Head of caudate nucleus (tissue), 42 donors: ENCODE results near the gene AFF2.
A peak's percentile ranks its signal among the peaks of the same experiment; 100 is the strongest.

Experiments
- DNase-seq, 42 donors: peaks; one replicate each; pipeline versions ENCODE4 v3.0.0 to v3.0.0-alpha.2; 2020 to 2021; ENCODE audit warnings: mixed read lengths in 7 of 42
- intact Hi-C: fragments of 100-400 bp; cut with DNase I; formaldehyde crosslinking; loops from one replicate; pipeline ENCODE4 v1.15.0; 2022

The AFF2 gene

DNA sequence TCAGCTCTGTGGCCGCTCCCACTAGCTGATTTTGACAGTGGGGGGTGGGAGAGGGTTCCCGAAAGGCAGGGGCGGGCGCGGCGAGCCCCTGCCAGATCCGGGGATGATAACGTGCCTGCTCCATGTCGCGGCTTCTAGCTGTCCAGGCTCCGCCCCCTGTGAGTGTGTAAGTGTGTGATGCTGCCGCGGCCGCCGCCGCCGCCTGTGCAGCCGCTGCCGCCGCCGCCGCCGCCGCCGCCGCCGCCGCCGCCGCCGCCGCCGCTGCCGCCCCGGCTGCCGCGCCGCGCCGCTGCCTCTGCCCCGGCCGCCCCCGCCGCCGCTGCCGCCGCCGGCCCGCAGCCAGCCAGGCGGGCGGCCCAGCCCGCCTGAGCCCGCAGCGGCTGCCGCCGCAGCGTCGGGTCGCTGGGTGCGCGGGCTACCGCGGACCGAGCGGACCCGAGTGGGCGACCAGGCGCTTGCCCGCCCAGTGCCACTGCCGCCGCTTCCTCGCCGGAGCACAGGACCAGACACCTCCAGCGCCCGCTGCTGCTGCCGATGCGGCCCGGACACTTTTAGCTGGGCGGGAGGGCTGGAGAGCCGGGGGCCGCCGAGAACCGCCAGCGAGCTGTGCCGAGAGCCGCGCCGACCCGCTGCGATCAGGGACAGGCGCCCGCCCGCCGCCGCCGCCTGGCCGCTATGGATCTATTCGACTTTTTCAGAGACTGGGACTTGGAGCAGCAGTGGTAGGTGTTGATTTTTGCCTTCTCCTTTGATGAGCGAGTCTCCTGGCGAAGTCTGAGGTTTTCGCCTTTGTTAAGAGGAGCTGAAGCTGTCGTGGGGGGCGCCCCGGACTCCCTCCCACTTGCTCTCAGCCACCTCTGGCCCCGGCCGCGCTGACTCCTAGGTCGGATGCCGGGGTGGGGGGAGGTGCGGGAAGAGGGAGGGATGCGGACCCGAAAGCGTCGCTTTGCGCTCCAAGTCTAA, at the start of gene AFF2:
TSS of gene AFF2 (plus strand) at position 195 of the 963 bp plus-strand sequence. CDS start at position 676, 481 bp downstream.
- DNase-seq: peak in 30 of 42 donors; percentile 2 to 48 (median 15)
- intact Hi-C loops: no loop called here

- intact Hi-C loops: no loop called here
- no peak for DNase-seq
Measured at GRCh38 chrX:148457279-148457678, 43.1 kb upstream of the AFF2 start.

DNA sequence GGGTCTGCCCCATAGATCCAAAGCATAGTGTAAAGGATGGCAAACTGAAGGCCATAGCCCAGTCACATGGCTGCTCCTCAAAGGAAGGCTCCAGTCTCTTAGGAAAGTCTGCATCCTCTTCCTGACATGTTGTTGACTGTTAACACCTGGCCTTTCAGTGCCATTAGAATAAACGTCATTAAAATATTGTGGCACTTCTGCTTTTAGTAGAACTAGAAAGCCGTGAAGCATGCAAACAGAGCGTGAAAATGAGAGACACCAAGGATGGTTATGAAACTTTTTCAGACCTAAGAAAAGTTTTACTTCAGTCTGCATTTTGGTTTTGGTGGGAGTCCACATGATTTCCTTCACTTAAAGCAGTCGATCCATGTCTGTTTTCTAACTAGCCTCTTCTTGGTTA, 41.1 kb upstream of the AFF2 start:
- DNase-seq: no peak
- intact Hi-C loops: no loop called here

DNA sequence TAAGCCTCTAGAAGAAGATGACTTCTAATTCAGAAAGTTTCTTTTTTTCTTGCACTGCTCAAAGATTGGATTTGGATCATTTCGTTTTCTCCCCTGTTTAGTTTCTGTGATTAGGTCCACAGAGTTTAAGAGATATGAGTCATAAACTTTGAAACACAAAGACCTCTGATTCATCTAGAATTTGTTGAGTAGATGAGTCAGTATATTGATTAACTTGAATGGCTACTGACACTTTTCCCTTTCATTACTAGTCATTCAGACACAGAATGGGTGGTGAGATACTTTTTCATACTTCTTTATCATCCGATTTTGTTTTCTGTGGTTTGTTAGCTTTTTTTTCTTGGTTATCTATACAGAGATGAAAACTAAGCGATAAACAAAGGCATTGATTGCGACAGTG, 34.1 kb upstream of the AFF2 start:
- no peak for DNase-seq
- intact Hi-C loops: no loop called here

DNA sequence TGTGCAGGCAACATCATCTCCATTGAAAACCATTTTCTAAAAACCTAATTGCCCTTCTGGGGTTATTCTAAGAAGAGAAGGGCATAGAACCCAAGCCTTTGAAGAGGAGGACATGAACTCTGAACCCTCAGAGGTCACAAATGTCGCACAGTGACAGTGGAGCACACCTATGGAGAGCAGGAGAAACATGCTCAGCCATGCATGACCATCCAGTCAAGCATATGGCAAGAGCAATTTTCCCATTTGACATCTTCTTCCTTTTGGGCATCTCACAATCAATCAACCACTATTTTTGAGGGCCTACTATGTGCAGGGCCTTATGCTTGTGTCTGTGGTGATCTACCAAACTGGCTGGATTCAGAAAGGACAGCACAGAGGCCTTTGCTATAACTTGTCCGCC, 30.1 kb upstream of the AFF2 start:
- no peak for DNase-seq
- intact Hi-C loops: no loop called here

DNA sequence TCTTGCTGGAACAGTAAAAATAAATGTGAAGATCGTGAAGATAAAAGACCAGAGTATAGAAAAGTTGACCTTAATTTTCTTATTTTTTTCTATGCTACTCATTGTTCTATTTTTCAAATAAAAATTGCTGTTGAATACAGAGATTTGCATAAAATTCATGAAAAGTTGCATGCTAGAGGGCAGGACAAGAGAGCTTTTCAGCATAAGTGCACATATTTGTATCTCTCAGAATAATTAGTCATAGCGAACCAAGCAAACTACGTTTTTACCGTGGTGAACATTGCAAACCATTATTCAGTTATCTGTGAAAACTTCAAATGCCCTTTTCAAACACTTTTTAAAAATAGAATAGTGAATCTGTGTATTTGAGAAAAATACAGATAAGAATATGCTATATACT, 26.4 kb upstream of the AFF2 start:
- intact Hi-C loops: no loop called here
- no peak for DNase-seq

DNA sequence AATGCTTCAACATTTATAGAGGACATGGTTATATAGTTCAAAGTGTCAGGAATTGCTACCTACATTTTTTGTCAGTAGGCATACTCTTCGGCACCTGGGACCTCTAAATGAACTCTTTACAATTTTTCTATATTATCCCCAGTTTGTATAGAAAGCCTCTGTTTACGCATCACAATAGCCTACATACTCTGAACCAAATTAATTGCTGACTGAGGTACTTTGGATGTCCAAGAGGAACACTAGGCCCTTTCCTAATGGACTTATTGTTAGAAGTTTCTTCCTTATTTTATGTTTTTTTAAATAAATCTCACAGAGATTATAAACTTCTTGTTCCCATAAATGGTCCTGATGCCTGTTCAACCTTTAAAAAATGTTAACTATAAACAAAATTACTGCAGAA, 8.4 kb upstream of the AFF2 start:
- no peak for DNase-seq
- intact Hi-C loops: no loop called here

DNA sequence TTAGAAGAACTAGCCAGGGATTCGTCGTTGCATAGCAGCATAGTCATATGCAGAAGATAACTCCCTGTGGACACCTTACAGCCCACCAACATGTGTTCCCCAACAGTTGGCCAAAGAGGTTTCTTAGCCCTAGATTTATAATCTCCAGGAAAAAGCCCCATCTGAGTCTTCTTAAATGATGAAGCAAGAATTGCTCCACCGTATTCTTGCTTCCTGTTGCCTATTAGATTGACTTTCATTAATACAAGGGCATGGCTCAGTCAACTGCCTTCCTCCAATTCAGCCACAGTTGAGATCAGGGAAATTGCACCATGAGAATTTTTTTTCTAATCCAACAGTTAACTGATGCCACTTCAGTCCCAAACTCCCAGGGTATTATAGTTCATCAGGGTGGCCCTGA, 5.2 kb upstream of the AFF2 start:
- DNase-seq: no peak
- intact Hi-C loops: no loop called here

DNA sequence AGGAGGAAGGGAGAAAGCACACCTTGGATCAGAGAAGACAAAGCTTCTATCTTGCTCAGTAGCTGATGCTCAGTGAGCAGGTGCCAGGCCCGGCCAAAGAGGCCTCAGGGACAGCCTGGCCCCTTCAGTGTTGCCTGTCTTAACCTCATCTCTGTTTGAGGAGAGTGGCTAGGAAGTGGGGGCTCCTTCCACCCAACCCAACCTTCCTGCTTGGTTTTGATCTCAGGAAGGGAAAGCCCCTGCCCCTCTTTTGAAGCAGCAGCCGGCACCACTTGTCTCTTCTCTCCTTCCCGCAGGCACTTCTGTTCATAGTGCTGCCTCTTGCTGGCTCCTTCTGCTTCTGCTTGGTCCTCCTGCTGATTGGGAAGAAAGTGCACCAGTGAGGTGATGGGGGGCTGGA, 2.4 kb upstream of the AFF2 start:
- DNase-seq: no peak
- intact Hi-C loops: no loop called here

- intact Hi-C loops: no loop called here
Measured at GRCh38 chrX:148499638-148500422, 587 bp upstream of the AFF2 start.

DNA sequence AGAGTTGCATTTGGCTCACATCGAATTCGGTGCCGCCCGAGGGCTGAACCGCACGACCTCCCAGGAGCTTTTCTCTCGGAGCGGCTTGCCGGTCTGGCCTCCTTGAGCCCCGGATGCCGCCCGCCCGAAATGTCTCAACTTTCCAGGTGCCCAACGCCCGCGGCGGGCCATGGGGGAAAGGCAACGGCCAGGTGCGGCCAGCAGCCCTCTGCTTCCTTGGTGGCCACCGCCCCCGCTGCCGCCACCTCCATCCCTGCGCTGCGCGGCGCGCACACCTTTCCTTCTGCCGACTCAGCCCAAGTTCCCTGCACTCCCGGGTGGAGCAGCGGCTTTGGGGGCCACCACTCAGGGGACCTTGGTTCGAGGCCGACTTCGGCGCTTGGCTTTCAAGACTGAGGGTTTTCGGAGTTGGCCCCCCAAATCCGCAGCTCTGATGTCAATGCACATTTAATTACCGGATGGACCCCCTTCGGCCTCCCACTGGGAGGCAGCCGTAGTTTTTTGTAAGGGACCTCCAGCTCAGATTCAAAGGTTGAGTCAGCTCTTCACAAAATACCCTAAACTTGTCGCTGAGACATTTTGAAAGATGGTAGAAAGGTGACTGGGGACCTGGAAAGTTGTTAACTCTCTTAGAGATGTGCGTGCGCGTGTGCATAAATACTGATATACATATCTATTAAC, 1.1 kb downstream of the AFF2 start:
- peak in 4 of 42 donors; percentile 6 to 43 (median 26) for DNase-seq
- intact Hi-C loops: no loop called here

More at GRCh38 chrX:148499638-148500422, 587 bp upstream of the AFF2 start:
- no peak for DNase-seq

GRCh38 chrX:148504506-148504905, 4.1 kb downstream of the AFF2 start:
- intact Hi-C loops: no loop called here
- no peak for DNase-seq

DNA sequence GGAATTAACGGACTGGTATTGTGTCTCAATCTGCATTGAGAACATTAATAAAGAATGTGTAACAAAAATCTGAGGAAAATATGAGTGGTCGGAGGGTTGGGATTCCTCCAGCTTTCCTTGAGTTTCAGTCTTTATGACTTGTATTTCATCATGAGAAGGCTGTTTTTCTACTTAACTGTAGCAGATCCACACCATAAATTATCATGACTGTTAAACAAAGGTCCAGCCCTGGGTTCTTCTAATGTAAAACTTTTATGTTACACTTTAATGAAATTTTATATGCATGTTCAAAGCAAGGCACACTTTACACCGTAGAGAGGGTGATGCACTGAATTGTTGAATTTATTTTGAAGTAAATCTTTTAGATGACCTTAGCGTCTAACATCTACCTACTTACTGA, 7.0 kb downstream of the AFF2 start:
- DNase-seq: no peak
- intact Hi-C loops: no loop called here

DNA sequence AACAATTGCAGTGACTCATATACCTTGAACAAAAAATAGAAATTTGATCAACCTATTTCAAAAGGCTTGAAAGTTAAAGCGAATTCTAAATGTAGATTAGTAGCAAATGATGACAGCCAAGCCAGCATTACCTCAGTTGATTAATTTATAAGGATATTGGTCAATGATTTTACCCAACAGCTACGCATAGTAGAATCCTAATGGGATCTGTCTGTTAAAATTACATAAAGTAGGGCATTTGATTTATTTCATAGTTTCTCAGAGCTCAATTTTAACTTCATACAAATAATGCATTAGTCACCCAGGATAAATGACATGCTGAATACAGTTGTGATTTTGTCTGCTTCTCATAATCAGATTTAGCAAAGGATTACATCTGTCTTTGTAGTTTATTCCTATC, 12.0 kb downstream of the AFF2 start:
- intact Hi-C loops: no loop called here
- no peak for DNase-seq

DNA sequence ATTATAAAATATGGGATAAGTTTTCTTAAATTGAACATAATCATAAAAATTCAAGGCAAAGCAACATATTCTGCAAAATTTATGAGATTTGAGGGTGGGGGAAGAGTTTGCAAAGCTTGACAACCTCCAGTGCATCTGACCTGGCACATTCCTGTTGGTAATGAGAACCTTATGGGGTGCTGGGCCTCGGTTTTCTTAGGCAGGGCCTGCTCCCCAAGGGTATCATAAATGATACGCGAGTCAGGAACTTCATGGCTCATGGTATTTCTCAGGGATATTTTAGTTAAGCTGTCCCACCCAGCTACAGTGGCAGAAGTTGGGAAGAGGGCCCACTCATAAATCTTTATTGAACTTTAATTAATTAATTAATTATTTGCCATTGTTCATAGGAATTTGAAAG, 13.2 kb downstream of the AFF2 start:
- no peak for DNase-seq
- intact Hi-C loops: no loop called here

DNA sequence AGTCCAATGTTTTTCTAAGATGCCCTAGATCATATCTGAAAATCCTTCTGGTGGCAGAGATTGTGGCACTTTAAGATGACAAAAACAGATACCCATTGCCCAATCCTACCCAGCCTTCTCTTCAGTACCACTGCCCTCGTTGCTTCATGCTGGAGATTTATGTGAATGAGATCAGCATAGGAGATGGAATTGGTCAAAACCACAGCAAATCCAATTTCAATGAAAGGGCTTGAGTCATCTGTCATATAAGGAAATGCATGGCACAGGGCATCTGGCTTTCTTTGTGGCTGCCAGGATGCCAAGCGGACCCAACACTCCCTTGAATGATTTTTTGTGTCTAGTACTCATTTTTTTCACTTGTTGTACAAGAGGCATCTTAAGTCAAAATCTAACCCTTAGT, 16.8 kb downstream of the AFF2 start:
- intact Hi-C loops: no loop called here
- DNase-seq: no peak

DNA sequence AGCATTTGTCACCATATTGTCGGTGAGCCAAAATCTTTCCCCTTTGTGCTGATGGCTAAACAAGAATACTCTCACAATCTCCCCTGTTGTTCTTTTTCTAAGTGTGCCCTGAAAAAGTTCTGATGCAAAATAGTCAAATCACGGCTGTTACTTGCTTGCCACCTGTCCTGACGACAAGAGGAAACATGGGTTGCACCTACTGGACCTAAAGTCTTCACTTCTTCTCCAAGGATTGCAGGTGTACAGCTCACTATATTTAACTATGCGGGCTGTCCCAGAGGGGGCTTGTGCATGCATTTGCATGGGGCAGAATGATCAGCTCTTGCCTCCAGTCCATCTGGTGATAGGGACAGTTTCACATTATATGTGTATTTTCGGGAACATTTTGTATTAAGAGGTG, 21.6 kb downstream of the AFF2 start:
- DNase-seq: no peak
- intact Hi-C loops: no loop called here

- DNase-seq: no peak
Measured at GRCh38 chrX:148523303-148524080, 23.1 kb downstream of the AFF2 start.

More at GRCh38 chrX:148523303-148524080, 23.1 kb downstream of the AFF2 start:
- intact Hi-C loops: no loop called here
